Measurements from ENCODE around the gene ZNF254. TPM values are rescaled to one million over a fixed set of nuclear protein-coding genes. Genes with fewer than 3 reads are reported as not detected.

ZNF254 gene
- polyA plus RNA-seq, 2 of the 4 experiments (the other 2 are of a cell fraction) = 7.8 to 12.1 TPM

DNA sequence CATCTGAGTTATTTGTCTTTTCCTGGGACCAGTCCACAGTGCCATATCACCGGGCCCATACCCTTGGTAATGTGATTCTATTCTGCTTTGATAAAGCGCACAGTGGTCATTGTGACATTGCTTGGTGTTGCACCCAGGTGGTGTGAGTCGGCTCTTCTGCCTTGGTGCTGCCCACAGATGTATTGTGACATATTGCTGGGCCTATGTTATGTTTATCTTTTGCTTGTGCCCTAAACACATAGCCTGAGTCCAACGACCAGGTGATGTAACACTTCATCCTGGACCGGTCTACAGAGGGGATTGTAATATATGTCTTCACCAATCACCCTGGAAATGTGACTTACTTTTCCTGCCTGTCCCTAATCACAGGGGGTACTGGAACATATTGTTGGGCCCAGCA, 23.7 kb upstream of the ZNF254 start (continued):
- TF ChIP-seq ZFP36 (IDR thresholded peaks at IDR 0.05; ENCODE audit: borderline replicate concordance, partially characterized antibody) (no peak), ZNF302 (CRISPR knock-in tag; IDR thresholded peaks at IDR 0.05) (no peak), RARB (CRISPR knock-in tag; IDR thresholded peaks at IDR 0.05) (no peak), HMGXB4 (CRISPR knock-in tag; IDR thresholded peaks at IDR 0.05; ENCODE audit: borderline replicate concordance) (no peak), EHF (CRISPR knock-in tag; IDR thresholded peaks at IDR 0.05) (no peak), RAD21 (conservative IDR thresholded peaks at IDR 0.05 in 1 of 2, IDR thresholded peaks at IDR 0.05 in 1 of 2) (no peak), PHF8 (IDR thresholded peaks at IDR 0.05; ENCODE audit: borderline replicate concordance, low read depth) (no peak), NR3C1 (IDR thresholded peaks at IDR 0.05) (no peak)

DNA sequence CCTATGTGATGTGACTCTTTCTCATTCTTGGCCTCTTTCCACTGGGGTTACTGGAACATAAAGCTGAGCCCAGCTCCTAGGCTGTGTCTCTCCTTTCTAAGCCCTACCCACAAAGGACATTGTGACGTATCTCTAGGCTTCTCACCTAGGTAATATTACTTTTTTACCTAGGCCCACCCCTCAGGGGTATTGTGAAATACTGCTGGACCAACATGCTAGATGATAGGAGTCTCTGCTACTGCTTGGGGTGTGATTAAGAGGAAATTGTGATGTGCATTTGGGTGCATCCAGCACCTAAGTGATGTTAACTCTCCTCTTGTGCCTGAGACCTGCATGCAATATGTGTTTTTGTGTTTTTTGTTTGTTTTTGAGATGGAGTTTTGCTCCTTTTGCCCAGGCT, 22.8 kb upstream of the ZNF254 start:
- no peak for ATAC-seq
- CTCF ChIA-PET = interaction anchor here (1.3 kb wide), 1 partner anchor 31 kb away, joined by 4 read pairs; no protein-coding TSS in a partner anchor

More for the DNA sequence above, 22.8 kb upstream of the ZNF254 start:
- TF ChIP-seq FOSB (CRISPR knock-in tag; IDR thresholded peaks at IDR 0.05) (no peak), KDM1A (IDR thresholded peaks at IDR 0.05; ENCODE audit: low read depth) (no peak), HOXB13 (CRISPR knock-in tag; IDR thresholded peaks at IDR 0.05; ENCODE audit: low read depth) (no peak), MYC (IDR thresholded peaks at IDR 0.05; ENCODE audit: borderline replicate concordance, low read length) (no peak), BCL3 (IDR thresholded peaks at IDR 0.05) (no peak), TP53 (CRISPR knock-in tag; IDR thresholded peaks at IDR 0.05) (no peak), EP300 (IDR thresholded peaks at IDR 0.05) (no peak), PBX3 (IDR thresholded peaks at IDR 0.05) (no peak), MAZ (IDR thresholded peaks at IDR 0.05; ENCODE audit: borderline replicate concordance, low read depth, low read length) (no peak), E2F6 (IDR thresholded peaks at IDR 0.05; ENCODE audit: borderline replicate concordance, low read depth) (no peak), ZC3H11A (IDR thresholded peaks at IDR 0.05) (no peak), EHF (CRISPR knock-in tag; IDR thresholded peaks at IDR 0.05) (no peak), FOXS1 (CRISPR knock-in tag; IDR thresholded peaks at IDR 0.05) (no peak), CBX2 (IDR thresholded peaks at IDR 0.05; ENCODE audit: borderline replicate concordance, low read depth) (no peak), ZSCAN20 (CRISPR knock-in tag; IDR thresholded peaks at IDR 0.05) (no peak), SMC3 (IDR thresholded peaks at IDR 0.05) (no peak)
- TF ChIP-seq, protein P1, sequence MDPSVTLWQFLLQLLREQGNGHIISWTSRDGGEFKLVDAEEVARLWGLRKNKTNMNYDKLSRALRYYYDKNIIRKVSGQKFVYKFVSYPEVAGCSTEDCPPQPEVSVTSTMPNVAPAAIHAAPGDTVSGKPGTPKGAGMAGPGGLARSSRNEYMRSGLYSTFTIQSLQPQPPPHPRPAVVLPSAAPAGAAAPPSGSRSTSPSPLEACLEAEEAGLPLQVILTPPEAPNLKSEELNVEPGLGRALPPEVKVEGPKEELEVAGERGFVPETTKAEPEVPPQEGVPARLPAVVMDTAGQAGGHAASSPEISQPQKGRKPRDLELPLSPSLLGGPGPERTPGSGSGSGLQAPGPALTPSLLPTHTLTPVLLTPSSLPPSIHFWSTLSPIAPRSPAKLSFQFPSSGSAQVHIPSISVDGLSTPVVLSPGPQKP (IDR thresholded peaks at IDR 0.05; ENCODE audit: low read depth, low read length) = no peak
- POLR2A ChIA-PET = no interaction called here
- H3K4me2 ChIP-seq = no peak overlapping the region
- H3K4me1 ChIP-seq = no peaks in the 10 kb centered on the region
- H3K27ac ChIP-seq = no peak overlapping the region
- WGBS (ENCODE audit: missing lambda C conversion rate) = 96% methylated on average over 1 of the region's 1 CpG
- H3K9me3 ChIP-seq = peaks cover 8% of the 10 kb centered on the region; the same call in 1 of the 3 replicates
- FAIRE-seq (no peak), DNase-seq (ENCODE audit: low read depth in 1 of 2, low spot score in 1 of 2) (no peak)
- no peak overlapping the region for H3K4me3 ChIP-seq
